HG03558 (cell line): Measurements from ENCODE around the gene BLOC1S2.
"Not testable (repeated sequence)": the region's sequence is repeated elsewhere in the genome, so short reads cannot be mapped to it uniquely, and the experiment has no call there.

Experiments used
- ATAC-seq: cut with Tn5 transposase; IDR thresholded peaks from one replicate; pipeline ENCODE4 v1.9.1; 2021; ENCODE audit warnings: moderate number of reproducible peaks; ENCODE audit not compliant: unreplicated experiment; ENCODE audit errors: extremely low read depth

The BLOC1S2 gene

DNA sequence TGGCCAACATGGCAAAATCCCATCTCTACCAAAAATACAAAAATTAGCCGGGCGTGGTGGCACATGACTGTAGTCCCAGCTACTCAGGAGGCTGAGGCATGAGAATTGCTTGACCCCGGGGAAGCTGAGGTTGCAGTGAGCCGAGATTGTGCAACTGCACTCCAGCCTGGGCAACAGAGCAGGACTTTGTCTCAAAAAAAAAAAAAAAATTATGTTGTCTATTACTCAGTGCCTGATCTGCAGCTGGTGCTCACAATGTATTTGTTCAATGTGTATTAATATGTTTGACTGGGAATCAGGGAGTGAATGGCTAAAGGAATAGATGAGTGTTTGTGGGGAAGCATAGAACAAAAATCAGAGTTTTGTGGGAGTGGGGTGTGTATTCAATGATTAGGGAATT lies 5.8 kb upstream of the BLOC1S2 start:
- not testable (repeated sequence) for ATAC-seq

DNA sequence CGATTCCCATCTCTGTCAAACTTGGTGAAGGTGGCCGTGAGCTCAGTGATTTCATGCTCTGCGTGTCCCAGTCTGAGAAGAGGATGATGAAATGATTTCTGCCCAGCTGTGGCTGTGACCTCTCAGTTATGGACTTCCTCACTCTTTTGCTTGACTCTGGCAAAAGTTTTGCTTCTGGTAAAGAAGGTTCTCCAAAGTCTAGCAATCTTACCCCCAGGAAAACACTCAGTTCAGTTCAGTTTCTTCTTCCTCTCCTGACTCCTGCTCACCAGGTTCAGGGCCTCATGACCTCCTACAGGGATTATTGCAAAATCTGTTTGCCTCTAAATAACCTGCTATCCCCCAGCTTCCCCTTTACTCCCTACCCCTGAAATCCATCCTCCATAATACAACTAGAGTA lies 4.9 kb upstream of the BLOC1S2 start:
- no peak for ATAC-seq

DNA sequence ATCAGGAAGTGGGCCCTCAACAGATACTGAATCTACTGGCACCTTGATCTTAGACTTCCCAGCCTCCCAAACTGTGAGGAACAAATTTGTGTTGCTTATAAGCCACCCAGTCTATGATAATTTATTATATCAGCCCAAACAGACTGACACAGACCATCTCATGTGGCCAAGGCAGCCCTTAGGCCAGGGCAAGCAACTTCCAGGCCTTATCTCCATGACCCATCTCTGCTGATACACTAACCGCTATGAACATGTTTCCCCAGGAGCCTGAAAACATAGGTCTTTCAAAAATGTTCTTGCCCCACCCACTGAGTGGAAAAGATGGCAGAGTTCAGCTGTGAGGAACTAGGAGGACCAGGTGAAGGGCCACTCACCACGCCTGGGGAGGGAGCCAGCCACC lies 3.2 kb upstream of the BLOC1S2 start:
- ATAC-seq, result no peak

DNA sequence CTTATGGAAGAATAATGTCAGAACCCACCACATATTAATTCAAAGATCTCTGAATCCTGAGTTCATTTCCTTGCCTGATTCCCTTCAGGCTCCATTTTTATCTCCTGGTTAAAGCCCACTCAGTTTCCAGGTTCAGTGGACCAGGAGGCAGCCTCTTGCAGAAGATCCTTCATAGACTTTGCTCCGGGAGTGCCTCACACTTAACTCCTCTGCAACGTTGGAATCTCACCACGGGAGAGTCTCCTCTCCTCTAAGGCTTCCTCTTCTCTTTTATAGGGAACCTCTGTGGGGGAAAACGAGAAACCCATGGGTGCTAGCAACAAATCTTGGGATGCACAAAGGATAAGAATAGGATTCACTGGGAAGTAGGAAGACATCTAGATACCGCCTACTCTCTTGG lies 1.7 kb upstream of the BLOC1S2 start:
- ATAC-seq, result no peak

DNA sequence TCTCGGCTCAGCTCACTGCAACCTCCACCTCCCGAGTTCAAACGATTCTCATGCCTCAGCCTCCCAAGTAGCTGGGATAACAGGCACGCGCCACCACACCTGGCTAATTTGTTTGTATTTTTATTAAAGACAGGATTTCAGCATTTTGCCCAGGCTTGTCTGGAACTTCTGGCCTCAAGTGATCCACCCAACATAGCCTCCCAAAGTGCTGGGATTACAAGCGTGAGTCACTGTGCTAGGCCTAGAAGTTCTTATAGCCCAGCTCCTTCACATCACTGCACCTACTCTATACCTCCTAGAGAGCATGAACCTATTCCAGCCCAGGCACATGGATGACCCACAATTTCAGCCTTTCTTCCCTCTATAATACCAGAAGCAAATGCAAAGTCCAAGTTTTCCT lies 1.3 kb upstream of the BLOC1S2 start:
- ATAC-seq, result no peak

DNA sequence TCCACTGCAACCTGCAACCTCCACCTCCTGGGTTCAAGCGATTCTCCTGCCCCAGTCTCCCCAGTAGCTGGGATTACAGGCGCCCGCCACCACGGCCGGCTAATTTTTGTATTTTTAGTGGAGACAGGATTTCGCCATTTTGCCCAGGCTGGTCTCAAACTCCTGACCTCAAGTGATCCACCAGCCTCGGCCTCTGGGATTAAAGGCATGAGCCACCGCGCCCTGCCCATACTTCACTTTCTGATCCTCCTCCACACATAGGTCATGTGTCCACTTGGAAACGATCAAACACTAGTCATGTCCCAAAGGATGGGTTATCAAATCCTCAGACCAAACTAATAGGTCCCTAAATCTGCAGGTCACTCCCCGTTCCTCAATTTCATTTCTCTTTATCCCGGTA lies 1.2 kb downstream of the BLOC1S2 start:
- ATAC-seq, result not testable (repeated sequence)

DNA sequence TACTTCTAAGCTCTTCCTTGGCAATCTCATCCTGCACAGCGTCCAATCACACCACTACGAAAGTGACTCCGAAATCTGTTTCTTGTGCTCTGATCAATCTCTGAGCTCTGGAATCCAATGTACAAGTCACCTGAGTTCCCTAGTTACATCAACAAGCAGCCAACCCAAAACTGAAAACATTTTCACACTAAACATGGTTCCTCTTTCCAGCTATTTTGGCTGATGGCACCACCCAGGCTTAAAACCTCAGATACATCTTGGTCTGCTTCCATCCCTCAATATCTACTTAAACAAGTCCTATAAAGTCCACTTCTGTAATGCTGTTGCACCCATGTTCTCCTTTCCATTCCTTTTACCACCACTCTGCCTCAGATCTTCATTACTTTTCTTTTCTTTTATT lies 3.6 kb downstream of the BLOC1S2 start:
- no peak for ATAC-seq

DNA sequence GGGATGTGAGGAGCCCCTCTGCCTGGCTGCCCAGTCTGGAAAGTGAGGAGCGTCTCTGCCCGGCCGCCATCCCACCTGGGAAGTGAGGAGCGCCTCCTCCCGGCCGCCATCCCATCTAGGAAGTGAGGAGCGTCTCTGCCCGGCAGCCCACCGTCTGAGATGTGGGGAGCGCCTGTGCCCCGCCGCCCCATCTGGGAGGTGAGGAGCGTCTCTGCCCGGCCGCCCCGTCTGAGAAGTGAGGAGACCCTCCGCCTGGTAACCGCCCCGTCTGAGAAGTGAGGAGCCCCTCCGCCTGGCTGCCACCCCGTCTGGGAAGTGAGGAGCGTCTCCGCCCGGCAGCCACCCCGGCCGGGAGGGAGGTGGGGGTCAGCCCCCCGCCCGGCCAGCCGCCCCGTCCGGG lies 9.5 kb downstream of the BLOC1S2 start:
- not testable (repeated sequence) for ATAC-seq

DNA sequence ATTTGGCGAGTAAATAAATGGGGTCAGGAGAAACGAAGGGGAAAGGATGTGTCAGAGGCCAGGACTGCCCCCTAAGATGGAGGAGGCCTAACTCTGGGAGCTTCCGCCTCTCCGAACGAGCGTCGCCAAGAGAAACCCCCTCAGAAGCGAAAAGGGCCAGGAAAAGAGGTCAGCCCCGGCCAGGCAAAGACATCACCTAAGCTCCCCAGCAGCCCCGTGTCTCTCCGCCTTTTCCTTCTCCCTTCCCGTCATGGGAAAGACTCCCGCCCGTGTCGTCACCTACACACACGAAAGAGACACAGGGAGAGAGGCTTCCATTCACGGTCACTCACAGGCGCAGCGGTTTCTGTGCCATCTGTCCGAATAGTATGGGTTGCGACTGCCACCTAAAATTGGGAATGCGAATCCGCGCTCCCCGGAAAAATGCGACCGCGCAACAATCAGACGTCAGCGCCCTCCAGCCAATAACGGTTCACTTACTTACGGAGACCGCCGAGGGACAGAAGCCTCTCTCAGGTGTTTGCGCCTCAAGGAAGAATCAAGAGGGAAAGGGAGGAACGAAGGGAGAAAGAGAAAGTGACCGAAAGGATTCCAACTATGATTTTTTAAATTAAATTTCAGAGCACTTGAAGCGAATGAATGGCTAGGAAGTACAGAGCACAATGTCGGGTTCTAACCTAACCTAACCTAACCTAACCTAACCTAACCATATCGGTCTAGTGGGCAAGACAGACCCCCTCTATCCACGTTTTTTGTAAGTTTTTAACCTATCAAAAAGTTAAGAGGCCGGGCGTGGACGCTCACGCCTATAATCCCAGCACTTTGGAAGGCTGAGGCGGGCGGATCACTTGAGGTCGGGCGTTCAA lies 19.0 kb downstream of the BLOC1S2 start, which contains the start of gene CWF19L1:
Gene CWF19L1 (minus strand): TSS at position 400 of the 866 bp plus-strand sequence. CDS start 45 bp downstream, at position 355.
- no peak for ATAC-seq

DNA sequence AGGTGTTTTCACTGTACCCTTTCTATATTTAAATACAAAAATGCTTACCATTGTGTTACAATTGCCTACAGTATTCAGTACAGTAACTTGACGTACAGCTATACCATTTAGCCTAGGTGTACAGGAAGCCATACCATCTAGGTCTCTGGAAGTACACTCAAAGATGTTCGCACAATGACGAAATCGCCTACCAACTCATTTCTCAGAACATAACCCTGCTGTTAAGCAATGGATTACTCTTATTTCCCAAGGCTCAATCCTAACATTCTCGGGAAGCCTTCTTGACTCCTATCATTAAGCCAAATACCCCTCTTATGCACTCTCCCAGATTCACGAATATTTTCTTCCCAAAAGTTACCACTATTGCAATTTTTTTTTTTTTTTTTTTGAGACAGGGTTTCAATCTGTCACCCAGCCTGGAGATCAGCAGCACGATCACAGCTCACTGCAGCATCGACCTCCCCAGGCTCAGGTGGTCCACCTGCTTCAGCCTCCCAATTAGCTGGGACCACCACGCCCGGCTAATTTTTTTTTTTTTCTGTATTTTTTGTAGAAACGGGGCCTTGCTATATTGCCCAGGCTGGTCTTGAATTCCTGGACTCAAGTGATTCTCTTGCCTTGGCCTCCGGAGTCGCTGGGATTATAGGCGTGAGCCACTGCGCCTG lies 20.5 kb downstream of the BLOC1S2 start:
- no peak for ATAC-seq

DNA sequence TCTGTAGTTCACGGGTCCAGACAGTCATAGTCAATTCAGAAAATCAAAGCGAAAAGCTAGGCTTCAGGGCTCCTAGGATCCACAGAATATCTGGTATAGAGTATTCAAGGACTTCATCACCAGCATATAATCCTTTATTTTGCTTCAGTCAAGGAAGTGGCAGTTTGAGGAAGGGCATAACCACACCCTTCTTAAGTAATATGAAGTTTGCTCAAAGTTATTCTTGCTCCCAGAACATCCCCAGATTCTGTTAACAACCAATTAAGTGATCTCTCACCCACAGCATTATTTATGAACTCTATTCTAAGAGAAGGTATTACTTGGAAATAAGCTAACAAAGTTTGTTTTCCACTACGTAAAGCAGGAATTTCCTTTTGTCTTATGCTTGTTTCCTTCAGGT lies 32.3 kb downstream of the BLOC1S2 start:
- ATAC-seq, result no peak

DNA sequence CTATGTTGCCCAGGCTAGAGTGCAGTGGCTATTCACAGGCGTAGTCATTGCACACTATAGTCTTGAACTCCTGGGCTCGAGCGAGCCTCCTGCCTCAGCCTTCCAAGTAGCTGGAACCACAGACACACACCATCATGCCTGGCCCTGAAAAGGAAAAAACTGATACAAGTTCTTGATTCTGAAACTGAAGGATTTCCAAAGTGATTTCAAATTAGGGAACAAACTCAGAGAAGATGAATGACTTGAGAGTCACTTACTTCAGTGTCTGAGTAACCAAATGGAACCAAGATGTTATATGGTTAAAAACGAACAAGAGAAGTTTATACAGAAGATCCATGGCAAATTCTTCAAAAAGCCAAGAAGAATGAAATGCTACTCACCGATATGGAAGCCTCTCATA lies 33.4 kb downstream of the BLOC1S2 start:
- ATAC-seq, result no peak

DNA sequence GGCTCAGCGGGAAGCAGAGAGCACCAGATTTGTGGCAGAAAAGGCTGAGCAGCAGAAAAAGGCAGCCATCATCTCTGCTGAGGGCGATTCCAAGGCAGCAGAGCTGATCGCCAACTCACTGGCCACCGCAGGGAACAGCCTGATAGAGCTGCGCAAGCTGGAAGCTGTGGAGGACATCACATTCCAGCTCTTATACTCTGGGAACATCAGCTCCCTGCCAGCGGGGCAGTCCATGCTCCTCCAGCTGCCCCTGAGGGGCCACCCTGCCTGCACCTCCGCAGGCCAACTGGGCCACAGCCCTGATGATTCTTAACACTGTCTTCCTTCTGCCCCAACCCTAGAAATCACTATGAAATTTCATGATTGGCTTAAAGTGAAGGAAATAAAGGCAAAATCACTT lies 37.7 kb downstream of the BLOC1S2 start:
- ATAC-seq, result no peak

DNA sequence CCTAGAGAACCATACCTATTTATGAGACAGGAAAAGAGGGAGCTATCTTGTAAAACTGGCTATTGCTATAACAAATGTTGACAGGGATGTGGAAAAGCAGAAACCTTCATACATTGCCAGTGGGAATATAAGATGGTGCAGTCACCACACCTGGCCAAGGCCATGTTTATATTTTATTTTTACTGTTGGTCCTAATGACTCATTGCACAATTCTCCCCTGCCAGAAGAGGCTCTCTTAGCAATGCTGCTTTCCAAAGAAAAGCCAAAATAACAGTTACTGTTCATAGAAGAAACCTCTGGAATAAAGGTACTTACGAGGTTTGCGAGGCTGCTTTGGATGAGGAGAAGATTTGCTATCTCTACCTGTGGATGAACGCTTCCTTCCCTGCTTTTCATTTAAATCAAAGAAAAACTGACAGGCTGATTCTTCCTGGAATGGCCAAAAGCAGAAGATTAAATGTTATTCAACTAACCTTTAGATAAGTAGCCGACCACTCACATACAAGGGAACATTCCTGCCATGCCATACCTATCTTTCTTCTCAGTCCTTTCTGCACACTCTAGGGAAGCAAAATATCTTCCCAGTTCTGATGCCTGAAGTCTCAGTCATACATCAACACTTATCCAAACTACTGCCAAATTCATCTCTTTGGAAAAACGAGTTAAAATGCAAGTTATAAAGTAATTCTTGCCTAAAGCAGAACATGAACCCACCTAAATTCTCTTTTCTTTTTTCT lies 40.8 kb downstream of the BLOC1S2 start:
- no peak for ATAC-seq

DNA sequence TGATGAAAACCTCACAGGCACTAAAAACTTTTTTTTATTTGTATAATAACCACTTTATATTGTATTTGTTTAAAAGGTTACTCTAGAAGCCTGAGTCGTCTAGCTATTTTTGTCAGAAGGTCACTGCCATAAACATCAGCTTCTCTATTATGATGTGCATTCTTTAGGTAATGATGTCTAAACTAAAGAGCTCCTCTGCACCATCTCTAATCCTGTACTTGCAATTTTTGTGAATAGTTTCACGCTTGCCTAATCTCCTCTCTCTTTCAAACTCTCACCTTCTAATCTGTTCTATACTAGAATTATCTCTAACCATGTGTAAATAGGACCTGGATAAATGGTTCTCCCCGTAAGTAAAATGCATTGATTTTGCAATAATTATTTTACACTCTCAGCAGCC lies 46.6 kb downstream of the BLOC1S2 start:
- no peak for ATAC-seq

DNA sequence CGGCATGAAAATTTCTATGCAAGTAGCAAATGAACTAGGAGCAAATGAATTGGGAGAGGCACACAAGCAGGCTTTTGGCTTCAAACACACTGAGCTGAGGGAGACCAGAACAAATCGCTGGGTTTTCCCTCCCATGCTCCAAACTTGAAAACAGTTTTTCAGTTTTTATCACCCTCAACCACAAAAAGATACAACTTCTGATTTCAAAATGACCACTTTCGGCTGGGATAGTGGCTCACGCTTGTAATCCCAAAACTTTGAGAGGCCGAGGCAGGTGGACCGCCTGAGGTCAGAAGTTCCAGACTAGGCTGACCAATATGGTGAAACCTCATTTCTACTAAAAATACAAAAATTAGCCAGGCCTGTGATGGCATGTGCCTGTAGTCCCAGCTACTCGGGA lies 48.1 kb downstream of the BLOC1S2 start:
- ATAC-seq, result no peak

DNA sequence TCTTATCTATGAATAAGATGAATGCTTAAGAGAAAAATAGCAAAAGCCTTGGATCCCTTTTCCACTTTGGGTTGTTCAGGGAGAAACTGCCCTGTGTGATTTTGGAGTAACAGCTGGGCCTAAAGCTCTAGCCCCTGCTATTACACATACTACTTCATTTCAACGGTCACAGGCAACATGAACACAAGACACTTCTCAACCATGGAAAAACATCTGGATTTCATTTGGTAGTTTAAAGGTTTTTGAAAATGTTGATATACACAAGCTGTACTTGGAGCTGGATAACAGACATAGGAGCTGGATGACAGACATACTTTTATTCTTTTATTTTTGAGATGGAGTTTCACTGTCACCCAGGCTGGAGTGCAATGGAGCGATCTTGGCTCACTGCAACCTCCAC lies 54.4 kb downstream of the BLOC1S2 start:
- ATAC-seq, result no peak

DNA sequence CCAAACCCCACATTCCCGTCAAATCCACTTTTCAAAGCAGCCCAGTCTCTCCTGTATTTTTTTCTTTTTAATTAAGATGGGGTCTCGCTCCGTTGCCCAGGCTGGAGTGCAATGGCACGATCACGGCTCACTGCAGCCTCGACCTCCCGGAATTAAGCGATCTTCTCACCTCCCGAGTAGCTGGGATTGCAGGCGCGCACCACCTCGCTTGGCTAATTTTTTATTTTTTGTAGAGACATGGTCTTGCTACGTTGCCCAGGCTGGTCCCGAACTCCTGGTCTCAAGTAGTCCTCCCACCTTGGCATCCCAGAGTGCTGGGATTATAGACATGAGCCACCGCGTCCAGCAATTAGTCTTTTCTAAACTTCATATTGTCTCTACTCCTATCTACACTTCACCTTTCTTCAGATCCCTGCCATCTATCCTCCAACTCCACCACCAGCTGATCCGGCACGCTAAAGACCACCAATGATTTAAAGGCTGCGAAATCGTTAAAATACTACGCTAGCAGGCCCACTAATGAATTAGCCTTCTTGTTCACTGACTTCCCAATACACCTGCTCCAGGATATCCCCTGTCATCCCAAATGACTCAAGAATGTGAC lies 56.6 kb downstream of the BLOC1S2 start:
- no peak for ATAC-seq

DNA sequence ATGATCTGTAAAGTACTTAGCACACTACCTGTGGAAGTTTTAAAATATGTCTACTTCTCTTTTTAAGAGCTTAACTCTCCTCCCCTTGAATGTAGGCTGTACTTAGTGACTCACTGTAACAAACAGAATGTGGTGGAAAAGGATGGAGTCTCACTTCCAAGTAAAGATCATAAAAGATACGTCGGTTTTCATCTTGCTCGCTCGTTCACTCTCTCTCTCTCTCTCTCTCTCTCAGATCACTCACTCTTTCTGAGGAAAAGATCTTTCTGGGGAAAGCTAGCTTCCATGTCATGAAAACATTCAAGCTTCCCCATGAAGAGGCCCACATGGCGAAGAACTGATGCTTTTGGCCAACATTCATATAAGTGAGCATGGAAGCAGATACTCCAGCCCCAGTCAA lies 62.6 kb downstream of the BLOC1S2 start:
- ATAC-seq, result no peak
